NCI-H2029 treated with DMSO at 0.1 percent for 48 hours (cell line): ENCODE measurements around the gene MICALL1.
A peak's percentile ranks its signal among the peaks of the same experiment; 100 is the strongest.

ENCODE experiments used
- DNase-seq: peaks from one replicate; lab custom pipeline; 2025; lab: John Stamatoyannopoulos, UW

Gene MICALL1

GRCh38 chr22:37905534-37906363 is at the start of gene MICALL1:
Gene MICALL1 (plus strand): TSS chr22:37906297. CDS start chr22:37906423, 126 bp downstream.
- DNase-seq, result no peak

GRCh38 chr22:37860796-37861421 is 45.2 kb upstream of the MICALL1 start:
- no peak for DNase-seq

GRCh38 chr22:37862570-37863325 is 43.3 kb upstream of the MICALL1 start:
- DNase-seq, result no peak

- no peak for DNase-seq
Measured at GRCh38 chr22:37865510-37865909, 40.6 kb upstream of the MICALL1 start.

GRCh38 chr22:37870273-37870672 is 35.8 kb upstream of the MICALL1 start:
- peak; percentile 61 for DNase-seq

- no peak for DNase-seq
Measured at GRCh38 chr22:37880668-37881440, 25.2 kb upstream of the MICALL1 start.

GRCh38 chr22:37884420-37884819 is 21.7 kb upstream of the MICALL1 start:
- no peak for DNase-seq

- no peak for DNase-seq
Measured at GRCh38 chr22:37887584-37888378, 18.3 kb upstream of the MICALL1 start.

- DNase-seq, result no peak
Measured at GRCh38 chr22:37891926-37892325, 14.2 kb upstream of the MICALL1 start.

GRCh38 chr22:37892566-37893335 is 13.3 kb upstream of the MICALL1 start:
- DNase-seq, result peak; percentile 73

GRCh38 chr22:37893583-37893983 is 12.5 kb upstream of the MICALL1 start:
- DNase-seq, result no peak

GRCh38 chr22:37894939-37895670 is 11.0 kb upstream of the MICALL1 start:
- no peak for DNase-seq

- DNase-seq, result no peak
Measured at GRCh38 chr22:37896181-37896592, 9.9 kb upstream of the MICALL1 start.

GRCh38 chr22:37896939-37897338 is 9.2 kb upstream of the MICALL1 start:
- no peak for DNase-seq

GRCh38 chr22:37897807-37898206 is 8.3 kb upstream of the MICALL1 start:
- no peak for DNase-seq

GRCh38 chr22:37898441-37899181 is 7.5 kb upstream of the MICALL1 start:
- no peak for DNase-seq

GRCh38 chr22:37904572-37905533 is 1.2 kb upstream of the MICALL1 start:
- no peak for DNase-seq
